ENCODE data around the gene CNTNAP2. TPM values are rescaled to one million over a fixed set of nuclear protein-coding genes. Genes with fewer than 3 reads are reported as not detected.

Gene CNTNAP2
- total and polyA plus RNA-seq, 12 donors, result 0.07 to 0.77 (median 0.24) TPM

- H3K4me3 ChIP-seq, result no peak overlapping the region
- DNase-seq (no peak), ATAC-seq (no peak)
- no peaks in the 10 kb centered on the region for H3K27me3 ChIP-seq
- no peaks in the 10 kb centered on the region for H3K4me1 ChIP-seq
- intact Hi-C loops (cut with DNase I), result no loop called here
- no peaks in the 10 kb centered on the region for H3K9me3 ChIP-seq
- H3K36me3 ChIP-seq, result no peaks in the 10 kb centered on the region
- no peak for TF ChIP-seq CTCF (IDR thresholded peaks at IDR 0.05)
- 91 to 93% methylated on average over 2 of the region's 2 CpGs for WGBS, 2 donors
- H3K27ac ChIP-seq, result no peak overlapping the region
These were observed 924.8 kb downstream of the CNTNAP2 start for GRCh38 chr7:147041438-147041837.

GRCh38 chr7:147044941-147045340, 928.3 kb downstream of the CNTNAP2 start:
- Histone ChIP-seq H3K4me3 (no peak overlapping the region), H3K27ac (no peak overlapping the region), H3K9me3 (no peaks in the 10 kb centered on the region), H3K4me1 (no peaks in the 10 kb centered on the region), H3K36me3 (no peaks in the 10 kb centered on the region), H3K27me3 (no peaks in the 10 kb centered on the region)
- no peak for TF ChIP-seq CTCF (IDR thresholded peaks at IDR 0.05)
- WGBS, 2 donors, result 53 to 59% methylated on average over 6 of the region's 6 CpGs
- no peak for ATAC-seq
- intact Hi-C loops (cut with DNase I), result no loop called here
- no peak for DNase-seq

- TF ChIP-seq CTCF (IDR thresholded peaks at IDR 0.05), result no peak
- Histone ChIP-seq H3K9me3 (no peaks in the 10 kb centered on the region), H3K36me3 (no peaks in the 10 kb centered on the region), H3K4me3 (no peak overlapping the region), H3K27ac (no peak overlapping the region), H3K27me3 (no peaks in the 10 kb centered on the region), H3K4me1 (no peaks in the 10 kb centered on the region)
- intact Hi-C loops (cut with DNase I), result no loop called here
- ATAC-seq (no peak), DNase-seq (no peak)
- 72 to 83% methylated on average over 2 of the region's 2 CpGs for WGBS, 2 donors
These were observed 931.1 kb downstream of the CNTNAP2 start for GRCh38 chr7:147047696-147048095.

- DNase-seq (no peak), ATAC-seq (no peak)
- Histone ChIP-seq H3K27ac (no peak overlapping the region), H3K27me3 (no peaks in the 10 kb centered on the region), H3K4me3 (no peak overlapping the region), H3K4me1 (no peaks in the 10 kb centered on the region), H3K9me3 (no peaks in the 10 kb centered on the region), H3K36me3 (no peaks in the 10 kb centered on the region)
- WGBS, 2 donors, result 69 to 74% methylated on average over 5 of the region's 5 CpGs
- intact Hi-C loops (cut with DNase I), result no loop called here
- TF ChIP-seq CTCF (IDR thresholded peaks at IDR 0.05), result no peak
These were observed 932.3 kb downstream of the CNTNAP2 start for GRCh38 chr7:147048864-147049263.

- no peak for TF ChIP-seq CTCF (IDR thresholded peaks at IDR 0.05)
- DNase-seq (no peak), ATAC-seq (no peak)
- Histone ChIP-seq H3K27me3 (no peaks in the 10 kb centered on the region), H3K36me3 (no peaks in the 10 kb centered on the region), H3K4me1 (no peaks in the 10 kb centered on the region), H3K4me3 (no peak overlapping the region), H3K9me3 (no peaks in the 10 kb centered on the region), H3K27ac (no peak overlapping the region)
- intact Hi-C loops (cut with DNase I), result no loop called here
These were observed 936.2 kb downstream of the CNTNAP2 start for GRCh38 chr7:147052818-147053217.

All from heart right ventricle (tissue), 16 donors.